Rectal smooth muscle tissue (tissue), 1 donor: ENCODE data around the gene CDK5RAP3.

Source experiments
- H3K27ac ChIP-seq: one replicate; pipeline ENCODE4 v1.7.0; 2013; ENCODE audit warnings: low read depth, low read length, inconsistent platforms
- H3K27me3 ChIP-seq: one replicate; pipeline ENCODE4 v1.7.0; 2013; ENCODE audit warnings: low read length; ENCODE audit not compliant: control insufficient read depth, insufficient read depth
- H3K36me3 ChIP-seq: one replicate; pipeline ENCODE4 v1.7.0; 2013; ENCODE audit warnings: low read length; ENCODE audit not compliant: control insufficient read depth, insufficient read depth
- H3K4me1 ChIP-seq: one replicate; pipeline ENCODE4 v1.7.0; 2013; ENCODE audit warnings: low read length; ENCODE audit not compliant: control insufficient read depth, insufficient read depth
- H3K4me3 ChIP-seq: one replicate; pipeline ENCODE4 v1.7.0; 2013; ENCODE audit warnings: low read length
- H3K9ac ChIP-seq: one replicate; pipeline ENCODE4 v1.7.0; 2013; ENCODE audit warnings: low read length

CDK5RAP3 gene

GRCh38 chr17:47941246-47942095 lies 29.4 kb upstream of the CDK5RAP3 start, which contains the start of gene PNPO:
TSS of gene PNPO (plus strand) at chr17:47941571. CDS start at chr17:47941676, 105 bp downstream.
- H3K27me3 ChIP-seq = no peaks in the 10 kb centered on the region
- peaks cover 4% of the 10 kb centered on the region for H3K4me1 ChIP-seq
- peak within 1 kb of the TSS; percentile 61 for H3K9ac ChIP-seq
- H3K27ac ChIP-seq = peak within 1 kb of the TSS; percentile 64
- H3K4me3 ChIP-seq = peak within 1 kb of the TSS; percentile 80
- H3K36me3 ChIP-seq = peaks cover 3% of the 10 kb centered on the region

- Histone ChIP-seq H3K27me3 (no peaks in the 10 kb centered on the region), H3K4me3 (peak overlapping the region; percentile 80), H3K27ac (peak overlapping the region; percentile 64), H3K9ac (peak overlapping the region; percentile 61), H3K36me3 (peaks cover 3% of the 10 kb centered on the region), H3K4me1 (peaks cover 4% of the 10 kb centered on the region)
Measured at GRCh38 chr17:47942096-47942510, 28.8 kb upstream of the CDK5RAP3 start.

- Histone ChIP-seq H3K4me1 (peaks cover 4% of the 10 kb centered on the region), H3K9ac (no peak overlapping the region), H3K27ac (no peak overlapping the region)
Measured at GRCh38 chr17:47942568-47942967, 28.3 kb upstream of the CDK5RAP3 start.

GRCh38 chr17:47945080-47945479 lies 25.8 kb upstream of the CDK5RAP3 start:
- Histone ChIP-seq H3K4me1 (peaks cover 15% of the 10 kb centered on the region), H3K4me3 (no peak overlapping the region), H3K9ac (no peak overlapping the region), H3K27me3 (no peaks in the 10 kb centered on the region), H3K36me3 (peaks cover 3% of the 10 kb centered on the region), H3K27ac (no peak overlapping the region)

More at GRCh38 chr17:47942568-47942967, 28.3 kb upstream of the CDK5RAP3 start:
- peaks cover 3% of the 10 kb centered on the region for H3K36me3 ChIP-seq
- no peak overlapping the region for H3K4me3 ChIP-seq
- no peaks in the 10 kb centered on the region for H3K27me3 ChIP-seq

- Histone ChIP-seq H3K27ac (no peak overlapping the region), H3K4me3 (no peak overlapping the region), H3K9ac (no peak overlapping the region), H3K27me3 (no peaks in the 10 kb centered on the region), H3K36me3 (peaks cover 3% of the 10 kb centered on the region), H3K4me1 (peaks cover 14% of the 10 kb centered on the region)
Measured at GRCh38 chr17:47945529-47946508, 25.1 kb upstream of the CDK5RAP3 start.

GRCh38 chr17:47946516-47946915 lies 24.4 kb upstream of the CDK5RAP3 start:
- Histone ChIP-seq H3K9ac (no peak overlapping the region), H3K27ac (no peak overlapping the region), H3K4me3 (no peak overlapping the region), H3K36me3 (peaks cover 3% of the 10 kb centered on the region), H3K4me1 (peaks cover 11% of the 10 kb centered on the region), H3K27me3 (no peaks in the 10 kb centered on the region)

- Histone ChIP-seq H3K36me3 (peaks cover 3% of the 10 kb centered on the region), H3K4me1 (peaks cover 11% of the 10 kb centered on the region), H3K27ac (no peak overlapping the region), H3K27me3 (no peaks in the 10 kb centered on the region), H3K4me3 (no peak overlapping the region), H3K9ac (no peak overlapping the region)
Measured at GRCh38 chr17:47946929-47947397, 23.9 kb upstream of the CDK5RAP3 start.

GRCh38 chr17:47948706-47949196 lies 22.2 kb upstream of the CDK5RAP3 start:
- Histone ChIP-seq H3K9ac (no peak overlapping the region), H3K27ac (no peak overlapping the region), H3K36me3 (peaks cover 4% of the 10 kb centered on the region), H3K4me1 (peaks cover 11% of the 10 kb centered on the region), H3K27me3 (no peaks in the 10 kb centered on the region), H3K4me3 (no peak overlapping the region)

GRCh38 chr17:47949197-47949759 lies 21.6 kb upstream of the CDK5RAP3 start:
- peak overlapping the region; percentile 36 for H3K9ac ChIP-seq
- no peaks in the 10 kb centered on the region for H3K27me3 ChIP-seq
- H3K4me3 ChIP-seq = peak overlapping the region; percentile 64
- peaks cover 8% of the 10 kb centered on the region for H3K36me3 ChIP-seq
- H3K4me1 ChIP-seq = peaks cover 11% of the 10 kb centered on the region
- peak overlapping the region; percentile 4 for H3K27ac ChIP-seq

- Histone ChIP-seq H3K27me3 (no peaks in the 10 kb centered on the region), H3K9ac (no peak overlapping the region), H3K36me3 (peaks cover 8% of the 10 kb centered on the region), H3K27ac (no peak overlapping the region), H3K4me3 (peak overlapping the region; percentile 64), H3K4me1 (peaks cover 11% of the 10 kb centered on the region)
Measured at GRCh38 chr17:47949946-47950345, 21.0 kb upstream of the CDK5RAP3 start.

GRCh38 chr17:47950448-47950847 lies 20.5 kb upstream of the CDK5RAP3 start:
- H3K9ac ChIP-seq = no peak overlapping the region

More at GRCh38 chr17:47950448-47950847, 20.5 kb upstream of the CDK5RAP3 start:
- Histone ChIP-seq H3K27ac (no peak overlapping the region), H3K4me1 (peaks cover 11% of the 10 kb centered on the region), H3K4me3 (no peak overlapping the region), H3K27me3 (no peaks in the 10 kb centered on the region), H3K36me3 (peaks cover 5% of the 10 kb centered on the region)
